ENCODE data around the gene MTR. TPM values are rescaled to one million over a fixed set of nuclear protein-coding genes. Genes with fewer than 3 reads are reported as not detected.

The MTR gene
- total and polyA plus RNA-seq, 2 experiments from 2014 or later = 17.2 to 25.9 TPM

- Histone ChIP-seq H3F3A (ENCODE audit: insufficient read depth) (peaks cover 27% of the 10 kb centered on the region), H3K9me2 (ENCODE audit: insufficient read depth) (no peaks in the 10 kb centered on the region), H2AFZ (no peak overlapping the region), H3K79me2 (ENCODE audit: insufficient read depth) (no peaks in the 10 kb centered on the region), H3K27me3 (replicated peaks; ENCODE audit: insufficient read depth) (no peaks in the 10 kb centered on the region), H4K20me1 (ENCODE audit: insufficient read depth) (no peaks in the 10 kb centered on the region), H3K4me1 (ENCODE audit: insufficient read depth) (peaks cover 35% of the 10 kb centered on the region), H3K9ac (no peak overlapping the region), H3K4me2 (ENCODE audit: unreplicated experiment) (no peak overlapping the region), H3K27ac (no peak overlapping the region), H3K9me3 (ENCODE audit: low read depth) (no peaks in the 10 kb centered on the region), H3K36me3 (ENCODE audit: low read depth) (peaks cover 3% of the 10 kb centered on the region), H3K4me3 (no peak overlapping the region)
- in situ Hi-C loops (cut with MboI) = no loop called here
- DNase-seq = no peak
- no peak for TF ChIP-seq EZH2 (IDR thresholded peaks at IDR 0.05; ENCODE audit: insufficient read depth, poor library complexity, severe bottlenecking)
- no peak for TF ChIP-seq EZH2phosphoT487 (IDR thresholded peaks at IDR 0.05; ENCODE audit: insufficient read depth, low read depth)
- 92 to 94% methylated on average over 7 of the region's 7 CpGs for WGBS, 2 experiments (ENCODE audit: low coverage in 1 of 2, low lambda C conversion rate in 2 of 2, missing lambda C conversion rate in 2 of 2)
Measured at GRCh38 chr1:236858165-236858564, 63.1 kb downstream of the MTR start.

- Histone ChIP-seq H3K4me1 (ENCODE audit: insufficient read depth) (peaks cover 16% of the 10 kb centered on the region), H3K27me3 (replicated peaks; ENCODE audit: insufficient read depth) (no peaks in the 10 kb centered on the region), H3K27ac (no peak overlapping the region), H3K79me2 (ENCODE audit: insufficient read depth) (no peaks in the 10 kb centered on the region), H3F3A (ENCODE audit: insufficient read depth) (peaks cover 7% of the 10 kb centered on the region), H3K9ac (no peak overlapping the region), H3K36me3 (ENCODE audit: low read depth) (peaks cover 8% of the 10 kb centered on the region), H4K20me1 (ENCODE audit: insufficient read depth) (no peaks in the 10 kb centered on the region), H3K4me2 (ENCODE audit: unreplicated experiment) (no peak overlapping the region), H3K9me2 (ENCODE audit: insufficient read depth) (no peaks in the 10 kb centered on the region), H3K9me3 (ENCODE audit: low read depth) (no peaks in the 10 kb centered on the region), H3K4me3 (no peak overlapping the region), H2AFZ (no peak overlapping the region)
- in situ Hi-C loops (cut with MboI) = no loop called here
- no peak for DNase-seq
- WGBS, 2 experiments (ENCODE audit: low coverage in 1 of 2, low lambda C conversion rate in 2 of 2, missing lambda C conversion rate in 2 of 2) = 98% methylated on average over 4 of the region's 4 CpGs
- TF ChIP-seq EZH2 (IDR thresholded peaks at IDR 0.05; ENCODE audit: insufficient read depth, poor library complexity, severe bottlenecking) = no peak
- no peak for TF ChIP-seq EZH2phosphoT487 (IDR thresholded peaks at IDR 0.05; ENCODE audit: insufficient read depth, low read depth)
Measured at GRCh38 chr1:236860101-236860500, 65.0 kb downstream of the MTR start.

GRCh38 chr1:236860674-236861073, 65.6 kb downstream of the MTR start:
- 100% methylated on average over 1 of the region's 1 CpG for WGBS, 2 experiments (ENCODE audit: low coverage in 1 of 2, low lambda C conversion rate in 2 of 2, missing lambda C conversion rate in 2 of 2)
- H3K4me2 ChIP-seq (ENCODE audit: unreplicated experiment) = no peak overlapping the region
- in situ Hi-C loops (cut with MboI) = no loop called here

GRCh38 chr1:236861560-236862218, 66.6 kb downstream of the MTR start:
- peak; percentile 3 for DNase-seq
- H3K4me3 ChIP-seq = no peak overlapping the region
- H3K9me3 ChIP-seq (ENCODE audit: low read depth) = no peaks in the 10 kb centered on the region
- no peak overlapping the region for H3K4me2 ChIP-seq (ENCODE audit: unreplicated experiment)
- no peaks in the 10 kb centered on the region for H3K27me3 ChIP-seq (replicated peaks; ENCODE audit: insufficient read depth)
- WGBS, 2 experiments (ENCODE audit: low coverage in 1 of 2, low lambda C conversion rate in 2 of 2, missing lambda C conversion rate in 2 of 2) = 63 to 67% methylated on average over 2 of the region's 2 CpGs
- no peaks in the 10 kb centered on the region for H3F3A ChIP-seq (ENCODE audit: insufficient read depth)
- H3K79me2 ChIP-seq (ENCODE audit: insufficient read depth) = no peaks in the 10 kb centered on the region
- H3K27ac ChIP-seq = no peak overlapping the region
- TF ChIP-seq EZH2phosphoT487 (IDR thresholded peaks at IDR 0.05; ENCODE audit: insufficient read depth, low read depth) (no peak), EZH2 (IDR thresholded peaks at IDR 0.05; ENCODE audit: insufficient read depth, poor library complexity, severe bottlenecking) (no peak)
- no peak overlapping the region for H3K9ac ChIP-seq
- peaks cover 8% of the 10 kb centered on the region for H3K36me3 ChIP-seq (ENCODE audit: low read depth)
- no peaks in the 10 kb centered on the region for H3K9me2 ChIP-seq (ENCODE audit: insufficient read depth)
- H2AFZ ChIP-seq = no peak overlapping the region
- H3K4me1 ChIP-seq (ENCODE audit: insufficient read depth) = peaks cover 7% of the 10 kb centered on the region
- in situ Hi-C loops (cut with MboI) = no loop called here
- no peaks in the 10 kb centered on the region for H4K20me1 ChIP-seq (ENCODE audit: insufficient read depth)

More at GRCh38 chr1:236860674-236861073, 65.6 kb downstream of the MTR start:
- peaks cover 2% of the 10 kb centered on the region; the same call in 1 of the 2 replicates for H3F3A ChIP-seq (ENCODE audit: insufficient read depth)
- H3K27me3 ChIP-seq (replicated peaks; ENCODE audit: insufficient read depth) = no peaks in the 10 kb centered on the region
- no peaks in the 10 kb centered on the region for H3K9me3 ChIP-seq (ENCODE audit: low read depth)
- no peaks in the 10 kb centered on the region for H3K9me2 ChIP-seq (ENCODE audit: insufficient read depth)
- no peaks in the 10 kb centered on the region for H4K20me1 ChIP-seq (ENCODE audit: insufficient read depth)
- H3K9ac ChIP-seq = no peak overlapping the region
- H3K27ac ChIP-seq = no peak overlapping the region
- TF ChIP-seq EZH2 (IDR thresholded peaks at IDR 0.05; ENCODE audit: insufficient read depth, poor library complexity, severe bottlenecking) (no peak), EZH2phosphoT487 (IDR thresholded peaks at IDR 0.05; ENCODE audit: insufficient read depth, low read depth) (no peak)
- no peaks in the 10 kb centered on the region for H3K79me2 ChIP-seq (ENCODE audit: insufficient read depth)
- H3K36me3 ChIP-seq (ENCODE audit: low read depth) = peaks cover 8% of the 10 kb centered on the region
- H3K4me3 ChIP-seq = no peak overlapping the region
- peaks cover 10% of the 10 kb centered on the region for H3K4me1 ChIP-seq (ENCODE audit: insufficient read depth)
- no peak for DNase-seq
- no peak overlapping the region for H2AFZ ChIP-seq
